Astrocyte (in vitro differentiated cells and primary cell): Measurements from ENCODE around the gene ZAP70.

ENCODE experiments used
- CTCF ChIP-seq: IDR thresholded peaks from 2 replicates; pipeline ENCODE4 v1.5.1; 2011; ENCODE audit warnings: low read depth, mild to moderate bottlenecking, inconsistent platforms, low read length, moderate library complexity; ENCODE audit not compliant: insufficient read depth
- EZH2 ChIP-seq: IDR thresholded peaks from 2 replicates; pipeline ENCODE4 v1.6.1; 2012; ENCODE audit warnings: mild to moderate bottlenecking, low read length, inconsistent platforms; ENCODE audit not compliant: insufficient read depth

DNA sequence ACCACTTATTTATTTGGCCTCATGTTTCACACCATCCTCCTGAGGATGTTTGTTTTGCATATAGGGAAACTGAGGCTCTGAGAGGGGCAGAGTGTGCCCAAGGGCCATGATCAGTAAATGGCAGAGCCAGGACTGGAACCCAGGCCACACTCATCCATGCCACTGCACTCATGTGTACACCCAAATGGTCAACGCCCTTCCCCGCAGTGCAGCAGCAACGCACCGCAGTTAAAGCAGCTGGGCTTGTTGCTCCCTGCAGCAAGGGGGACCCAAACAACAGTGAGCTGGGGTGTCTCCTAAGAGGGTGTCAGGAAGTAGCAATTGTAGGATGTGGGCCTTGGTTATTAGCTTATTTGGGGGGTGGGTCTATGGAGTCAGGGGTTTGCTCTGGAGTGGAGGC, 36.6 kb downstream of the ZAP70 start:
- TF ChIP-seq CTCF, result no peak
- no peak for TF ChIP-seq EZH2
